ENCODE results near the gene SUSD3.
"Not testable (repeated sequence)": the region's sequence is repeated elsewhere in the genome, so short reads cannot be mapped to it uniquely, and the experiment has no call there.

The SUSD3 gene

GRCh38 chr9:93094658-93095204 is 36.2 kb downstream of the SUSD3 start:
- DNase-seq = no peak

GRCh38 chr9:93095205-93096130 is 37.0 kb downstream of the SUSD3 start:
- peak; percentile 97 for DNase-seq

GRCh38 chr9:93096131-93096802 is 37.8 kb downstream of the SUSD3 start, which contains the start of gene CARD19:
CARD19 (plus strand) TSS chr9:93096217; CDS start chr9:93096346, 129 bp downstream.
- no peak for DNase-seq

GRCh38 chr9:93096811-93097382 is 38.4 kb downstream of the SUSD3 start:
- no peak for DNase-seq

- no peak for DNase-seq
Observed at GRCh38 chr9:93097511-93098201, 39.2 kb downstream of the SUSD3 start.

- no peak for DNase-seq
Observed at GRCh38 chr9:93098236-93098946, 39.9 kb downstream of the SUSD3 start.

- no peak for DNase-seq
Observed at GRCh38 chr9:93099551-93100275, 41.2 kb downstream of the SUSD3 start.

- DNase-seq = no peak
Observed at GRCh38 chr9:93100276-93100636, 41.8 kb downstream of the SUSD3 start.

- DNase-seq = not testable (repeated sequence)
Observed at GRCh38 chr9:93101086-93101485, 42.6 kb downstream of the SUSD3 start.

GRCh38 chr9:93105620-93106019 is 47.1 kb downstream of the SUSD3 start:
- no peak for DNase-seq

- no peak for DNase-seq
Observed at GRCh38 chr9:93107151-93107824, 48.8 kb downstream of the SUSD3 start.

- DNase-seq = no peak
Observed at GRCh38 chr9:93107825-93108161, 49.3 kb downstream of the SUSD3 start.

- no peak for DNase-seq
Observed at GRCh38 chr9:93108291-93109041, 50.0 kb downstream of the SUSD3 start.

GRCh38 chr9:93110311-93110855 is 51.9 kb downstream of the SUSD3 start:
- no peak for DNase-seq

GRCh38 chr9:93111001-93111370 is 52.5 kb downstream of the SUSD3 start:
- no peak for DNase-seq

GRCh38 chr9:93111371-93112115 is 53.0 kb downstream of the SUSD3 start:
- no peak for DNase-seq

GRCh38 chr9:93112116-93112863 is 53.8 kb downstream of the SUSD3 start:
- no peak for DNase-seq

GRCh38 chr9:93112864-93113389 is 54.4 kb downstream of the SUSD3 start:
- no peak for DNase-seq
